Jurkat, Clone E6-1 (cell line): ENCODE measurements around the gene SLC38A8.

Source experiments
- DNase-seq: peaks from one replicate; pipeline ENCODE4 v3.0.0-alpha.2; 2011; ENCODE audit warnings: low read depth, low spot score
- H3K4me3 ChIP-seq: 2 replicates; pipeline ENCODE4 v1.5.1; 2011; ENCODE audit warnings: mild to moderate bottlenecking, low read length, control low read depth, moderate library complexity

Gene SLC38A8

GRCh38 chr16:83979441-83979840 lies 63.2 kb downstream of the SLC38A8 start:
- H3K4me3 ChIP-seq: no peak overlapping the region
- no peak for DNase-seq

- H3K4me3 ChIP-seq: no peak overlapping the region
- no peak for DNase-seq
These were observed 64.1 kb downstream of the SLC38A8 start for GRCh38 chr16:83978401-83978904.

- H3K4me3 ChIP-seq: no peak overlapping the region
- DNase-seq: no peak
These were observed 65.4 kb downstream of the SLC38A8 start for GRCh38 chr16:83977056-83977815.

GRCh38 chr16:83975590-83976260 lies 66.9 kb downstream of the SLC38A8 start:
- no peak overlapping the region for H3K4me3 ChIP-seq
- no peak for DNase-seq

- no peak for DNase-seq
- H3K4me3 ChIP-seq: no peak overlapping the region
These were observed 68.1 kb downstream of the SLC38A8 start for GRCh38 chr16:83974475-83974874.

GRCh38 chr16:83973581-83974385 lies 68.8 kb downstream of the SLC38A8 start:
- H3K4me3 ChIP-seq: no peak overlapping the region
- DNase-seq: no peak

GRCh38 chr16:83973077-83973476 lies 69.5 kb downstream of the SLC38A8 start:
- no peak overlapping the region for H3K4me3 ChIP-seq
- no peak for DNase-seq

GRCh38 chr16:83972256-83973008 lies 70.2 kb downstream of the SLC38A8 start:
- DNase-seq: no peak
- no peak overlapping the region for H3K4me3 ChIP-seq

GRCh38 chr16:83971165-83972130 lies 71.1 kb downstream of the SLC38A8 start:
- DNase-seq: no peak

GRCh38 chr16:83970430-83970815 lies 72.2 kb downstream of the SLC38A8 start:
- no peak for DNase-seq
- no peak overlapping the region for H3K4me3 ChIP-seq

More at GRCh38 chr16:83971165-83972130, 71.1 kb downstream of the SLC38A8 start:
- H3K4me3 ChIP-seq: no peak overlapping the region

- DNase-seq: no peak
- no peak overlapping the region for H3K4me3 ChIP-seq
These were observed 72.7 kb downstream of the SLC38A8 start for GRCh38 chr16:83969771-83970429.

- DNase-seq: no peak
- no peak overlapping the region for H3K4me3 ChIP-seq
These were observed 73.5 kb downstream of the SLC38A8 start for GRCh38 chr16:83968891-83969649.

GRCh38 chr16:83968306-83968851 lies 74.2 kb downstream of the SLC38A8 start:
- H3K4me3 ChIP-seq: no peak overlapping the region
- DNase-seq: no peak

- no peak within 1 kb of the TSS for H3K4me3 ChIP-seq
- DNase-seq: no peak
These were observed 74.7 kb downstream of the SLC38A8 start, which contains the start of gene NECAB2 for GRCh38 chr16:83967838-83968305. TSS of gene NECAB2 (plus strand) at chr16:83968244. CDS start at chr16:83968649, 405 bp downstream.

- no peak for DNase-seq
- H3K4me3 ChIP-seq: no peak overlapping the region
These were observed 75.5 kb downstream of the SLC38A8 start for GRCh38 chr16:83967091-83967490.

- H3K4me3 ChIP-seq: no peak overlapping the region
- DNase-seq: no peak
These were observed 76.4 kb downstream of the SLC38A8 start for GRCh38 chr16:83966153-83966696.
